GM03348 (cell line): ENCODE results near the gene ADAMTS14.

Experiments
- DNase-seq: peaks from one replicate; pipeline ENCODE4 v3.0.0; 2012; ENCODE audit warnings: low spot score

ADAMTS14 gene

DNA sequence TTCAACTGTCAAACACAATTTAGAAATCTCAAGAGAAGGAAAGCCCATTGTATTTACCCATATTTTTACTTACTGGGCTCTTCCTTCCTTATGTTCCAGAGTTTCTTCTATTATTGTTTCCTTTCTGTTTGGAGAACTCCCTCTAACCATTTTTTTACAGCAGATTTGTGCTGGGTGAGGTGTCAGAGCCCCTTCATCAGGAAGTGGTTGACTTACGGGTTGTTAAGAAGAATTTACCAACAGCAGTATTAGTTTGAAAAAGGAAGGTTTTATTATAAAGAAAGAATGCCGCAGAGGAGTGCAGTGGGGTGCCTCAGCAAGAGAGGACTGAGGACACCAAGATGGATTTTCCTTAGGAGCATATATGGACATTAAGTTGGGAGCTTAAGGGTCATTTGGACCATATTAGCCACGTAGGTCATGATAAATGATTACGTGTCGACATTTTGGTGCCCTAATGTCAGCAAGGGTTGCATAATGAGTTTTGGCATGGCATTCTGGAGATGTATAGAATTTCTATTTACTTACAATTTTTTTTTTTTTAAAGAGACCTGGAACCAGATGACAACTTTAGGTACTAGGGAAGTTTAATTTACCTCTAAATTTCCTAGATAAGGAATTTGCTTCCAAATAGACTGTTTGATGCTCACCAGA, 119.2 kb downstream of the ADAMTS14 start:
- no peak for DNase-seq

- DNase-seq: no peak
These were observed 123.3 kb downstream of the ADAMTS14 start for GRCh38 chr10:70795613-70796012.

DNA sequence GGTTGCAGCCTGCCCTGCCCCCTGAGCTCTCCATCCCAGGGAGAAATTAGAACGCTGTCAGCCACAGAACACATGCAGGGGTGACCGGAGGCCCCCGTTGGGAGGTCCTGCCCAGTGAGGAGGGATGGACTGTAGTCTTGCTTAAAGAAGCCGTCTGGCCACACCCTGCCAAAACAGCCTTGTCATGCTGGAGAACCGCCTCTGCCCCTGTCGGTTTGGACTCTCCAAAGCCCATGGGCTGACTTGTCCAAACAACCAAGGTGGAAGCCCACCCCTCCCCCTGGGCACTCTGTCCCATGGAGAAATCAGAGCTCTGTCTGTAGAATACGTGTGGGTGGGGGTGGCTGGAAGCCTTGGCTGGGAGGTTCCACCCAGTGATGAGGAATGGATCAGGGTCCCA, 125.5 kb downstream of the ADAMTS14 start:
- no peak for DNase-seq

GRCh38 chr10:70799124-70799523, 126.8 kb downstream of the ADAMTS14 start:
- DNase-seq: no peak

GRCh38 chr10:70801854-70802253, 129.5 kb downstream of the ADAMTS14 start:
- no peak for DNase-seq

DNA sequence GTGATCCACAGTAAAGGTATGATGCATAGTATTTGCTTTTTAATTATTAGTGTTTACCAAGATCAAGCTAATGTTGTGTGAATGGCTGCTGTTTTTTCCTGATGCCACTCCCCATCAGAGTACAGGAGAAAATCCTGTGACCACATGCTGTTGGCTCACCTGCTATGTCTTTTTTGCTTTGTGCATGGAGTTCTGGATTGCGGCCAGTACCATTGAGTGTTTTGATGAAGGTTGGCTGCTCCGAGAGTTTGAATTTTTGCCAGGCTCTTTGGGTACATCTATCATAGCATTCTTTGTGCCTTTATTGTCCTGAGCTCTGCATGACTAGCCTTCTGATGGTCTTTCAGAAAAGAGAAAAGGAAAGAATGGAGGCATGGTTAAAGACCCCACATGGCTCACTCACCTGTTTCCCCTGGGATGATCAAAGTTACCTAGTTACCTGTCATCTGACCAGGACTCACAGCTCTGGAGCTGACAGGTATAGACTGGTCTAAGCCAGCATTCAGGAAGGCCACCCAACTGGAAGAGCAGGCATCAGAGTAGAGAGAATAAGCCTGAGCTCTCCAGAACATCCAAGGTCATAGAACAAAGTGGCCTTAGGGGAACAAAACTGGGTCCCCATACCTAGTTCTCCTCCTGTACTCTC, 131.6 kb downstream of the ADAMTS14 start:
- no peak for DNase-seq

GRCh38 chr10:70804421-70804808, 132.1 kb downstream of the ADAMTS14 start:
- no peak for DNase-seq

DNA sequence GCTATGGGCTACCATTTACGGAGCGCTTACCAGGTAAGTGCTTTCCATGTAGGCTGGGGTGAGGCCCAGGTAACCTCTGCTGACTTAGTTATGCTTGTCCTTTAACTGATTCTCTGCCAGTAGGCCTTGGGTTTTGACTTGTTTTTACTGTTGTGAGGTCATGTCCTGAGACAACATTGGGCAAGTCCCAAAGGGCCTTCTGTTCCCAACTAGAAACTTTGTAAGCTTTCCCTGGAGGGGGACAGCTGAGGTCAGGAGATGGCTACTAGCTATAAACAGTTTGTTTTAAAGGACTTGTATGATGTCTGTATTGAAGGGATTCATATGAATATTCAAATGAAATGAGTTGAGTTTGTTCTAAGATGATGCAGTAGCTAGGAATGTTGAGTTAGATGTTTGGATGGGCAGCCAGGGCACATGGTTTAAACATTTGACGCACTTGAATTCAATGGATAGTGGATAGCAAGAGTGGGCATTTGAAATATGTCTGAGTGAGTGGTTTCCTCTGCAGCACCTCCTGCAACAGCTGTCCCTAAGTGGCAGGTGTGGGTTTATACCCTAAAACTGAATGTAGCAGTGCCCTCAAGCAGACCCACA, 133.4 kb downstream of the ADAMTS14 start:
- no peak for DNase-seq

GRCh38 chr10:70806841-70807240, 134.5 kb downstream of the ADAMTS14 start:
- DNase-seq: no peak

- no peak for DNase-seq
These were observed 135.2 kb downstream of the ADAMTS14 start for GRCh38 chr10:70807556-70807955.

DNA sequence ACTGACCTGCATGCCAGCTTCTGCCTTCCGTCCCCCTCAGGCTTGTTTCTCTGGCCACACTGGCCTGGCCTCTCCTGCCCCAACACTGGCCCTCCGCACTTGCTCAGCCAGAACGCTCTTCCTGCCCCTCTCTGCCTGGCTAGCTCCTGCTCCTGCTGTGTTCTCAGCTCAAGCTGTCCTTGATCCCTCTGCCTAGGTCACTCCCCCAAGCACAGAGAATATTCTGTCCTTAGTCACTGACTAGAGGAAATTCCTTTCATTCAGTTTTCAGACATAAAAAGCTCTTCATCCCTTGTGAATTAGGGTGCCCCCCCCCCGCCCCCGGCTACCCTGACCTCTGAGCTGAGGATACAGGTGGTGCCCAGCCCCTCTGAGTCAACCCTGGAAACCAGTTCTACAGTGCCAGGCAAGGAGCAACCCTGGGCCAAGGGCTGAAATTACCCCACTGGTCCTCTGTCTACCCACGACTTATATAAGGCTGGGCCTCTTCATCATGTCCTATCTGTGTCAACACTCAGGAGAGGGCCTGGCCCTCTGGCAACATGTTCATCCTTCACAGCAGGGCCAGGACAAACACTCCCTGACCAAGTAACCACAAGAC, 136.8 kb downstream of the ADAMTS14 start:
- peak; percentile 23 for DNase-seq

- DNase-seq: no peak
These were observed 137.4 kb downstream of the ADAMTS14 start for GRCh38 chr10:70809726-70810125.

GRCh38 chr10:70810967-70811366, 138.7 kb downstream of the ADAMTS14 start:
- no peak for DNase-seq

DNA sequence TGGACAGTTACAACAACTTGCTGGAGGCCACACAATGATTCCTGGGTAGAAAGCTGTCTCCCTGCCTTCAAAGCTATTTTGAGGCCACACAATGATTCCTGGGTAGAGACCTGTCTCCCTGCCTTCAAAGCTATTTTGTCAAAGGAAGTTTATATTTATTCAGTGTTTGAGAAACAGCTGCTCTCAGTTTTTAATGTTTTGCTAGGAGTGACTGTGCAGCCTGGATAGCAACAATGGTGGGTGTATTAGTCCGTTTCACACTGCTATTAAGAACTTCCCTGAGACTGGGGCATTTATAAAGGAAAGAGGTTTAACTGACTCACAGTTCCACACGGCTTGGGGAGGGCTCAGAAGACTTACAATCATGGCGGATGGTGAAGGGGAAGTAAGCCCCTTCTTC, 139.6 kb downstream of the ADAMTS14 start:
- DNase-seq: no peak
